OCI-LY3 (cell line): ENCODE measurements around the gene GBA2.

Experiments used
- H2AFZ ChIP-seq: fragments of 200-600, 300-600 bp; shearing (Covaris generic); 2 replicates; pipeline ENCODE4 v1.6.0; 2014; ENCODE audit warnings: antibody characterized with exemption, low read depth, low read length
- H3K27ac ChIP-seq: fragments of 200-600, 300-600 bp; sonication (generic); 2 replicates; pipeline ENCODE4 v1.5.1; 2014; ENCODE audit warnings: mild to moderate bottlenecking, low read length, moderate library complexity, mixed read lengths
- H3K27me3 ChIP-seq: fragments of 200-600, 300-600 bp; sonication (generic); 2 replicates; pipeline ENCODE4 v1.6.1; 2014; ENCODE audit warnings: low read depth, low read length, mixed read lengths
- H3K36me3 ChIP-seq: fragments of 200-600, 300-600 bp; sonication (generic); replicated peaks from 2 replicates; pipeline ENCODE3; 2014; ENCODE audit warnings: low read depth, low read length, mixed read lengths
- H3K4me1 ChIP-seq: fragments of 300-600, 200-600 bp; sonication (generic); 2 replicates; pipeline ENCODE4 v1.6.1; 2014; ENCODE audit warnings: low read length, mixed read lengths
- H3K4me2 ChIP-seq: fragments of 200-600, 300-600 bp; sonication (generic); 2 replicates; pipeline ENCODE4 v1.6.1; 2014; ENCODE audit warnings: low read length, mixed read lengths
- H3K4me3 ChIP-seq: fragments of 300-600, 200-600 bp; sonication (generic); 2 replicates; pipeline ENCODE4 v1.5.1; 2014; ENCODE audit warnings: antibody characterized with exemption, mild to moderate bottlenecking, low read length, moderate library complexity
- H3K79me2 ChIP-seq: fragments of 300-600, 200-600 bp; shearing (Covaris generic); 2 replicates; pipeline ENCODE4 v1.6.1; 2014; ENCODE audit warnings: mild to moderate bottlenecking, low read length, mixed read lengths
- H3K9ac ChIP-seq: fragments of 300-600, 200-600 bp; shearing (Covaris generic); 2 replicates; pipeline ENCODE4 v1.6.0; 2014; ENCODE audit warnings: mild to moderate bottlenecking, low read length, moderate library complexity
- H3K9me3 ChIP-seq: fragments of 200-600, 300-600 bp; shearing (Covaris generic); 2 replicates; pipeline ENCODE4 v1.6.1; 2014; ENCODE audit warnings: low read length, mixed read lengths; ENCODE audit not compliant: insufficient read depth
- H4K20me1 ChIP-seq: fragments of 200-600, 300-600 bp; sonication (generic); 2 replicates; pipeline ENCODE4 v1.6.1; 2016; ENCODE audit warnings: low read length, mixed read lengths; ENCODE audit not compliant: insufficient read depth
- CTCF ChIP-seq: fragments of 200-600, 300-600 bp; sonication (generic); IDR thresholded peaks from 2 replicates; pipeline ENCODE4 v1.5.1; 2014; ENCODE audit warnings: antibody characterized with exemption, low read length, low read depth
- EZH2phosphoT487 ChIP-seq: fragments of 200-600 bp; shearing (Covaris generic); IDR thresholded peaks from 2 replicates; pipeline ENCODE4 v1.6.1; 2018; ENCODE audit warnings: antibody characterized with exemption, mixed run types, low read depth

Gene GBA2

GRCh38 chr9:35708146-35708545 lies 40.9 kb downstream of the GBA2 start:
- TF ChIP-seq CTCF (no peak), EZH2phosphoT487 (no peak)
- H3K36me3 ChIP-seq = peaks cover 76% of the 10 kb centered on the region
- no peaks in the 10 kb centered on the region for H3K79me2 ChIP-seq
- no peak overlapping the region for H3K4me2 ChIP-seq
- no peaks in the 10 kb centered on the region for H3K27me3 ChIP-seq
- no peak overlapping the region for H3K27ac ChIP-seq
- H3K9ac ChIP-seq = no peak overlapping the region
- H2AFZ ChIP-seq = no peak overlapping the region
- no peaks in the 10 kb centered on the region for H3K4me1 ChIP-seq
- H3K4me3 ChIP-seq = no peak overlapping the region
- no peaks in the 10 kb centered on the region for H4K20me1 ChIP-seq
- H3K9me3 ChIP-seq = no peaks in the 10 kb centered on the region

- no peaks in the 10 kb centered on the region for H3K4me1 ChIP-seq
- H3K9ac ChIP-seq = no peak overlapping the region
- no peak overlapping the region for H3K4me3 ChIP-seq
- no peaks in the 10 kb centered on the region for H3K27me3 ChIP-seq
- no peaks in the 10 kb centered on the region for H4K20me1 ChIP-seq
- H3K36me3 ChIP-seq = peaks cover 78% of the 10 kb centered on the region
- no peaks in the 10 kb centered on the region for H3K9me3 ChIP-seq
- TF ChIP-seq CTCF (no peak), EZH2phosphoT487 (no peak)
- no peak overlapping the region for H3K27ac ChIP-seq
- H3K79me2 ChIP-seq = no peaks in the 10 kb centered on the region
- no peak overlapping the region for H2AFZ ChIP-seq
- H3K4me2 ChIP-seq = no peak overlapping the region
Observed at GRCh38 chr9:35706951-35707350, 42.1 kb downstream of the GBA2 start.

- TF ChIP-seq CTCF = no peak
- no peak for TF ChIP-seq EZH2phosphoT487
- Histone ChIP-seq H4K20me1 (no peaks in the 10 kb centered on the region), H3K27ac (no peak overlapping the region), H3K4me2 (no peak overlapping the region), H3K9ac (no peak overlapping the region), H2AFZ (no peak overlapping the region), H3K4me3 (no peak overlapping the region), H3K79me2 (no peaks in the 10 kb centered on the region), H3K4me1 (no peaks in the 10 kb centered on the region), H3K27me3 (no peaks in the 10 kb centered on the region), H3K36me3 (peaks cover 78% of the 10 kb centered on the region), H3K9me3 (no peaks in the 10 kb centered on the region)
Observed at GRCh38 chr9:35705836-35706430, 43.1 kb downstream of the GBA2 start.

- Histone ChIP-seq H3K36me3 (peaks cover 78% of the 10 kb centered on the region), H3K27ac (no peak overlapping the region), H2AFZ (no peak overlapping the region), H3K4me2 (no peak overlapping the region), H3K79me2 (no peaks in the 10 kb centered on the region), H3K9me3 (no peaks in the 10 kb centered on the region), H3K4me3 (no peak overlapping the region), H4K20me1 (no peaks in the 10 kb centered on the region), H3K4me1 (no peaks in the 10 kb centered on the region), H3K27me3 (no peaks in the 10 kb centered on the region), H3K9ac (no peak overlapping the region)
- TF ChIP-seq EZH2phosphoT487 (no peak), CTCF (no peak)
Observed at GRCh38 chr9:35705372-35705771, 43.7 kb downstream of the GBA2 start.
